GM10847 (cell line): ENCODE results near the gene PLCD1.

Experiments
- POLR2A ChIP-seq: IDR thresholded peaks from 2 replicates; pipeline ENCODE4 v1.6.1; 2011; ENCODE audit not compliant: insufficient read length; ENCODE audit errors: extremely low read depth

Gene PLCD1

DNA sequence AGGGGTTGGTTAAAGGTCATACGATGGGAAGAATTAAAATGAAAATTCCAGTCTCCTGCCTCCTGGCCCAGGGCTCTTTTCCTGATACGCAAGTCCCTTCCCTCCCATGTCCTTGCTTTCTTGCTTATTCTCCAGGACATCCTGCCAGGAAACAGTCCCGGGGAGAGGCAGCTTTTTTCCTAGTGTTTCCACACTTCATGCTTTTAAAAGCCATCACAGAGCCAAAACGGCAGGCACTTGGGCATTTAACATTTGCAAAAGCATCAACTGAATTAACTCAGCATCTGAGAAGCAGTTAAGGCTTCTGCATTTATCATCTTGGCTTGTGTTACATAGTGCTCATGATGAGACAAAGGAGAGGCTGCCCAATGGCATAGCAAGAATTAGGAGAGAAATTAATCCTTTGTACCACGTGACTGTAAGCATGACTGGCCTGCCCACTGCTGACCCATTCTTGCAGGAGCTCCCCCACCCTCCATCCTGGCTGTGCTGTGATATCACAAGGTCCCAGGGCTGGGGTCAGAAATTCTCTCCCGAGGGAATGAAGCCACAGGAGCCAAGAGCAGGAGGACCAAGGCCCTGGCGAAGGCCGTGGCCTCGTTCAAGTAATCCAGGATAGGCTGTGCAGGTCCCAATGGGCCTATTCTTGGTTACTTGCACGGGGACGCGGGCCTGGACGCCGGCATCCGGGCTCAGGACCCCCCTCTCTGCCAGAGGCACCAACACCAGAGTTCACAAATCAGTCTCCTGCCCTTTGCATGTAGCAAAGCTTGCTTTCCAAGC lies 60.4 kb downstream of the PLCD1 start:
- TF ChIP-seq POLR2A = no peak

DNA sequence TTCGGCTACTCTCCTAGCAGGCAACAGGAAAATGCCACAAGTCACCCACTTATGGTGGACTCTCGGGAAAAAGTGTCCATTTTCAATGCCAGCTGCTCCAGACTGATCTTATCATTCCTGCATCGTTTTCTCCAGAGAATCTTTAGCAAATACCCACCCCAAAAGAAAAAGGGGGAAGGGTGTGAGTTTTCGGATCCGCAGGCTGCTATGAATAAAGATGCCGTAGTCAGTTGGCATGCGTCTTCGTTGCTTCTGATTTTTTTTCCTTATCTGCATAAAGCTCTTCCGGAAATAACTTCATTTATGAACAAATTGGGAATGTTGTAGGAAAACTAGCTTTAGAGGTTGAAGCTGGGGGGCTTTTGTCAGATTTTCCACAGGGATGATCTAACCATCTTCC lies 61.2 kb downstream of the PLCD1 start:
- TF ChIP-seq POLR2A = no peak

DNA sequence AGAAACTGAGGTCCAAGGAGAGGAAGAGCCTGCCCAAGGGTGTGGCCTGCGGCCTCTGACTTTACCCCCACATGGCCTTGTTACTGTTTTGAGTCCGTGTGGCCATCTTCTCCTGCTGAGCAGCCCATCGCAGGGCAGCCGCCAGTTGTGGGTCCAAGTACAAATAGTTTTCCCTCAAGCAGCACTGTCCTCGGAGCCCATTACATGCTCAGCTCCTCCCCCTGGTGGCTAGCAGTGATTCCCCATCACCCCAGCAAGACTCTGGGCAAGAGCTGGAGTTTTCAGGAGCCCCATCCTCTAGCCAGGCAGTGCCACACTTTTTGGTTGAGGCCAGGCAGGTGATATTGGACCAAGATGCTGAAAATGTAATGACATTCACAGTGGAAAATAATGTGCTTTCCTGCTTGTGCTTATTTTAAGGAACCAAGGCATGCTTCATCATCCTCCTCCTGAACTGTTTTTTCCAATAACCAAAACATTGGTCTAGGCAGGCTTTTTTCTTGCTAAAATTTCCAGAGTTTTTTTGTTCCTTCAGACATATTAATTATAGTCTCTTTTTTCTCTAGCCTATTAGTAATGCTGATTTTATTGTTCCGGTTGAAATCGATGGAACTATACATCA lies 62.1 kb downstream of the PLCD1 start:
- no peak for TF ChIP-seq POLR2A

DNA sequence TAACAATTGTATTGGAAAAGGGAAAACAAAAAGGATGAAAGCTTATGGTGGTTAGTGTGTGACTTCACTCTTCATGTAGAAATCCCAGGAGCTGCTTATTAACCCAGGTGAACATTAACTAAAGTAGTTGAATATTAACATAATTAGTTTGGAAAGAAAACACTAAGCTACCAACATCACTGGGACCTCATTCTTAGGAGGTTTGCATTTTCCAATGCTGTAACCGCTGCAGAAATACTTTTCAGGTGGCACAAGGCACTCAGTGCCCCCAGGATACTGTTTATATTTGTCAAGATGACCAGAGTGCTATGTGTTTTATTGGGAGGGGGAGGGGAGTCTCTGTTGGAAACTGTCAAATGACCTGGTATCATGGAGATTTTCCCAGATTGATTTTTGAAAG lies 64.7 kb downstream of the PLCD1 start:
- TF ChIP-seq POLR2A = no peak

DNA sequence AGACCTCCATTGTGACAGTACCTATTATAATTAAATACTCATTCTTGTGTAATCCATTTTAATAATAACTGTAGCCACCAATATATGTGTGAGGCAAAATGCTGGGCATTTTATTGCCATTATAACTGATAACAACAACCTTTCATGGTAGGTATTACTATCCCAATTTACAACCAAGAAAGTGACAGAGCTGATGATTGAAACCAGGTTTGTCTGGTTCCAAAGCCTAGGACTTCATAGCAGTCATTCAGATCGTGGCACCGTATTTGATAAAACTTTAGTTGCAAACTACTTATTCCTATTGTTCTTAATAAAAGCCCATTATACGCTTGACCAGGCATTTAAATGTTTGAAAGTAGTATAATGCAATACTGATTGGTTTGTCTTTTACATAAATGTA lies 65.3 kb downstream of the PLCD1 start:
- no peak for TF ChIP-seq POLR2A

DNA sequence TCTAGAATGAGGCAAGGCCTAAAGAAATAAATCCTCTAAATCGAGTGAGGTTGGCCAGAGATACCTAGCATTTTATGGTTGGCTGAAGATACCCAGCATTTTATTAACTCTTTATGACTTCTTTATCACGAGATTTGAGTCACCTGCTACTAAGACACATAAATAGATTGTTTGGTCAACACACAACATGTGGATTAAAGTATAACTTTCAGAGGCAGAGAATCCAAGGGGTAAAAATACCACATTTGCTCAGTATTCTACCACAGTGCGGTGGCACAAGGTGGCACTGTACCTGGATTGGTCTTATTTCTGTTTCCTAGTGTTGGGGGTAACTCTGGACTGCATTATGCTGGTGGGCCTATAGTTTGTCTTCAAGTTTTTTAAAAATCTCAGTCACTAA lies 65.8 kb downstream of the PLCD1 start:
- no peak for TF ChIP-seq POLR2A

DNA sequence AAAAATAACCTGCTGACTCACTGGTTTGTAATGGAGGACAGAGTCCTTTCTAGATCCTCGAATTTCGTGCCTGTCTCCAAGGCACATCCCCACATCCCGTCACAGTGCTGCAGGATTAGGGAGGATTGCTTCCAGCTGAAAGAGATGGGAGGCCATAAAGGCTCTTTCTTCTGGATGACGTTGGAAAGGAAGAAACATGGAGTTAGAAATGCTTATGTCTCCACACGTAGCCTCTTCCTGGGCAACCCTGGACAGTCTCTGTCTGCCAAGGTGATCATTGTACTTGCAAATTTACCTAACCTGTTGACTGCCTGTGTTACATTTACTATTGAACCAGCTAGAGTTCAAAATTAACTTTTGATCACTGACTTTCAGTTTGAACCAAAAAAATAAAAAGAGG lies 66.4 kb downstream of the PLCD1 start:
- TF ChIP-seq POLR2A = no peak

DNA sequence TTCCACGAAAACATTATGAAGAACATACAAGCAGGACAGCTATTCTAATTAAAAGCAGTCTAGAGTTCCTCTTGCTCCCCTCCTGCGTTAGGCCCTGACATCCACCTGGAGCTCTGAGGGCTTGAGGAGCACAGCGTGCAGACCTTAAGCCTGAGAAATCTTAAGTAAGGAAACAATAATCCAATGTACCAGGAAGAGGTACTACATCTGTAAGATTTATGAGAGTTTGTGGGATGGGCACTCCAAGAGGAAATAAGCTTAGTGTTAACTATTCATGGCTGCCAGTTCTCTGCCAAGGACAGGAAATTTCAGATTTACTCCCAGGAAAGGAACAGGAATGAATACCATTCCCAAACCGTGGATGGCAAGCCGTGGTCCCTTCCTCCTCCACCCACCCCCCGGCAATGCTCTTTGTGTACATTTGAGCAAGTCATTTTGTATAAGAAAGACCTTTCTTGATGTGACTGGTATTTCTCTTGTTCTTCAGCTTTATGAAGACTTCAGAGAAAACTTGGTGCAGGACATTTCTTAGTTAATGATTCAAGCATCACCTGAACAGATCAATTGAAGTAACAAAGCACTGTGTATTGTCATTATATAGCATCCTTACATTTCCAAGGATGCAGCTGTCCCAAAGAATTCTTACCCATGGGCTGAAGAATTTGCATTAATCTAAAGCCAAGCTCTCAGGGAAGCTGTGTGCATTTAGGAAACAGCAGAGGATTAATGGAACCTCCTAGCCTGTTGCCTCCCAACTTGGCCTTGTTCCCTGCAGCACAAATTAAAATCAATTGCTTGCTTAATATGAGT lies 67.6 kb downstream of the PLCD1 start:
- TF ChIP-seq POLR2A = no peak

DNA sequence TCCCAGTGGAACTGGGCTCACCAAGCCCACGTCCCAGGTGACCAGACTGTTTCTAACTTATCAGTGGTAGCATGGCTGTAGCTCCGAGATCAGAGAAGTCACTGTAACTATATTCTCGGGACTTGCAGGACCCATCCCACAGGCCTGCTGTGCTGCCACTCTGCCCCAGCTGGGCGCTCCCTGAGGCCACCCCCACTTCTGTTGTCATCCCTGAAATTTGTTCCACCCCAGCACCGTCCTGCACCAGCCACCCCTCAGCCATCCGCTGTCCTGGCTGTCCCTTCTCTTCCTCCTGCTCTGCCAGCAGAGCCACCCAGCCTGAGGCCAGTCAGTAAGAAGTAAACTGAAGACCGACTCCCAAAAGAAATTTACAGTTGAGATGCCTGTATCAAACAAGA lies 71.9 kb downstream of the PLCD1 start:
- TF ChIP-seq POLR2A = no peak
